ENCODE measurements around the gene PRKN.

Gene PRKN

DNA sequence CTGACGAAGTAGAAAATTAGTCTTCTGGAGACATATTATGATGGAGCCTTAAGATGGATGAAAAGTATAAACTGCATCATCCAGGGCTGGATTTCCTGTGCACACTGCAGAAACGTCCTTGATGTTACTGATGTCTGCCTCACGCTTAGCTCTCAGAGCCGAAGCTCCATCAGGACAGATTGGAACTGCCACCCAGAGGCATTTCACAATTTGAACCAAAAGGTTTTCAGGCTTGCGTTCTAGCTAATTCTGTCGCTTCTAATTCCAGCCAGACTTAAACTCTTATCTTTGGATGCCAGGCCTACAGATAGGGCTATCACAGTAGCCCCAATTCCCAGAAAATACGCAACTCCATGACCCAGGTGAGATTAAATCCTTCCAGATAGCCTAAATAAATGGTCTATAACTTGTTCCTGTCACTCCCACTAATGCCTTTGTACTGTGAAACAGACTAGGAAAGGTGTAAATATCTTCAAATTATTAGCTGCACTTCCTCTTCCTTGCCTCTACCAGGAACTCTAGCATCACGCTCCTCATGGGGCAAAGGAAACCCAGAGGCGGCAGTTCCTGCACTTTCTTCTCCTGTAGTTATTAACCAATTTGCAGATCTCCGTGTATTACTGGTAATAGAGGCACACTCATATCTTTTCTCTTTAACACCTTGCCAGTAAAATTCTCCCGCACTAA, 634.6 kb downstream of the PRKN start:
- no peak for DNase-seq

- DNase-seq = no peak
Measured at GRCh38 chr6:162090734-162091133, 636.8 kb downstream of the PRKN start.

- DNase-seq = no peak
Measured at GRCh38 chr6:162088091-162088490, 639.5 kb downstream of the PRKN start.

DNA sequence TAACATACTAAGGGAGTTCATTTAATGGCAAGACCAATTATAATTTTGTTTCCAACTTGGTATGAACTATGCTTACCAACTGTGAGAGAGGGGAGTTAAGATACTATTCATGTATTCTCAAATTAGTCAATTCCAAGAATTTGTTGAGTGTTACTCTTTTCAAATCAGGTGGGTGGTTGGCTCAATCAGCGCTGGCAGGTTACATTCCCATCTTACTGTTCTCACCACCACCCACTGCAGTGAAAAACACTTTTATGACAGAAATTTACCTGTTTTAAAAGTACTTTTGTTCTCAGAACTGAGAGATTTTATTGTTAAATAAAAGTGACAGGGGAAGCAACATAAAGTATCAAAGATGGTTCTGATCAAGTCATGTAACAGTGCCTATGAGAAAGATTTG, 642.0 kb downstream of the PRKN start:
- no peak for DNase-seq

DNA sequence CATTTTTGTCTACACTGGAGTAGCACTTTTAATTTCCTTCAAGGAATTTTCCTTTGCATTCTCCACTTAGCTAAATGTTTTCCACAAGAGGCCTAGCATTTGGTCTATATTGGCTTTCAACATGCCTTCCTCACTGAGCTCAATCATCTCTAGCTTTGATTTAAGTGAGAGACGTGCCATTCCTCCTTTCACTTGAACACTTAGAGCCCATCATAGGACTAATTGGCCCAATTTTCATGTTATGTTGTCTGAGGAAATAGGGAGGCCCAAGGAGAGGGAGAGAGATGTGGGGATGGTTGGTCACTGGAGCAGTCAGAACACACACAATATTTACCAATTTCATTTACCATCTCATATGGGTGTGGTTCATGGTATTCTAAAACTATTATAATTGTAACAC, 645.0 kb downstream of the PRKN start:
- no peak for DNase-seq

GRCh38 chr6:162078667-162079066, 648.9 kb downstream of the PRKN start:
- no peak for DNase-seq

DNA sequence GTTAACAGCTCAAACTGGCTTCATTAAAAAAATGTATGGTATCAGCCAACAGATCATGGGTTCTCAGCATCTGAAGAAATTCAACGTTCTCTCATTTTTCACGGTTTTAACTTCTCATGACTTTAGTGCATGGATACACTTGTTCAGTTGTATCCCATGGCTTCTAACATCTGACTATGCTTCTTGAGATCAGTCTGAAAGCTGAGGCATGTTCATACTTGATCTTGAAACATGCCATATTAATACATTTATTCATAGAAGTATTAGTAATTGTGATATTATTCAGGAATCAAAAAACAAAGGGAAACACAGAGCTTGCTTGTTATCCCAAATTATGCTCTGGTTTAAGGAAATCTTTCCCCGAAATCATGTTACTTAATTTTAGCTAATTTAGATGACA, 649.4 kb downstream of the PRKN start:
- DNase-seq = no peak

DNA sequence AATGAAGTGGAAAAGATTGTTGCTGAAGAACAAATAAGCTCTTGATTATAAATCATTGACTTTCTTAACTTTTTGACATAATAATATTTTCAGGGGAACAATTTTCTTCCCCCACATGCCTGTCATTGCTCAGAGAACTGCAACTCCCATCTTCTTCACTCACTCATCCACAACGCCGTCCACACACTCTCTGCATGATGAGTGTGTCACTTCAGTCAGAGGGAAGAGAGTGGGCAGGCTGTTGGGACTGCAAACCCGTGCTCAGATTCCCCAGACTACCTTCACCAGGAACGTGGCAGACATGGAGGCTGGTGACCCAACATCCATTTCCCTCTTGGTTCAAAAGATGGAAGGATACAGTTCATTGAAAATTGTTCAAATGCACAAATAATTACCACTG, 650.8 kb downstream of the PRKN start:
- DNase-seq = no peak

DNA sequence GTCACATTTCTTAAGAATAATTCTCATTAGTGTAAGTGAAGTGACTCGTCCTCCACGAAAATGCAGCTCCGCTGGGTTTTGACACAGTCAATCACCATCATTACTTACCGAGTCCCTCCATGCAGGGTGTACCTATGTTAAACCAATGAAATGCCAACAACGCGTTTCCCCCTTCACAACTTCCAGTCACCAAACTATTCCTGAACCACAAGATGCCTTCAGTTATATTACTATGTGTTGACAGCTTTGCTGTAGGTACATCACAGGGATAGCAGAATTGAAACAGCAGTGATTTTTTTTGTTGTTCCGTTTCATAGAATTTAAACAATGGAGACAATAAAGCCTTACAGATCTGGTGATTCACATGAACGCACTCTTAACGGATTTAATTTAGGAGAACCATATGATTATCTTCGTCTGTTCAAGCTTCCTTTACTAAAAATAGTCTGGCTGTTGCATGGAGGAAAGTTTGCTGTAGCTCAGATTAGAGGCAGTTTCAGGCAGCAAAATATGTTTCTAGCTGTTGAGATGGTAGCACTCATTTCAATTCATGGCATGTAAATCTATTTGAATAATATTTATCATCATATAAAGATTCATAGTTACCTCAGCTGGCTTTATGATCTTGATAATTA, 652.8 kb downstream of the PRKN start:
- DNase-seq = no peak

GRCh38 chr6:162070639-162071038, 656.9 kb downstream of the PRKN start:
- DNase-seq = no peak

DNA sequence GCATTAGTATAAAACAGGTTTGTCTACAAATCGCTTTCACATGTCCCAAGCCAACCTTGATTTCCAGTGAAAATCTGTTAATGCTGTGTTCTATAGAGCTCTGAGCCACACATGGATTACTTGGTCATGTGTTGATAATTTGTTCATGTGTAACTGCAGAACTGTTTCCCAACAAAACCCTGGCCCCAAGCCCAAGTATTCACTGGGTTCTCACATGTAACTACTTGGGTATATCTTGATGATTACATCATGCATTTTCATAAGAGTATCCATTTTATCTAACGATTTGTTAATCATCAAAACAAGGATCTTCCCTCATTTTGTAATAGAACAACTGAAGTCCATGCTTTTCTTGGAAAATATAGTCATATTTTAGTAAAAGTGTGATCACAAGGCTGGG, 657.6 kb downstream of the PRKN start:
- no peak for DNase-seq

DNA sequence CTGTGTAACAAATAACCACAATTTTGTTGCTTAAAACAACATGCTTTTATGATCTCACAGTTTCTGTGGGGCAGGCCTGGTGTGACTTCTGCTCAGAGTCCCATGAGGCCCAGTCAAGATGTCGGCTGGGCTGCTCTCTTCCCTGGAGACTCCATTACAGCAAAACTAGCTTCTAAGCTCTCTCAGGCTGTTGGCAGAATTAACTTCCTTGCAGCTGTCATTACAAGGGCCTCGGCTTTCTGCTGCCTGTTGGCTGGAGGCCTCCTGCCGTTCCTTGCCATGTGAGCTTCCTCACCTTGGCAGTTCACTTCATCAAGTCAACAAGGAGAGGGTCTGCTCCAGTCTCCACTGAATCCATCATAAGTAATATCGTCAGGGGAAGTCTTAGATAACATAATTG, 659.2 kb downstream of the PRKN start:
- no peak for DNase-seq

DNA sequence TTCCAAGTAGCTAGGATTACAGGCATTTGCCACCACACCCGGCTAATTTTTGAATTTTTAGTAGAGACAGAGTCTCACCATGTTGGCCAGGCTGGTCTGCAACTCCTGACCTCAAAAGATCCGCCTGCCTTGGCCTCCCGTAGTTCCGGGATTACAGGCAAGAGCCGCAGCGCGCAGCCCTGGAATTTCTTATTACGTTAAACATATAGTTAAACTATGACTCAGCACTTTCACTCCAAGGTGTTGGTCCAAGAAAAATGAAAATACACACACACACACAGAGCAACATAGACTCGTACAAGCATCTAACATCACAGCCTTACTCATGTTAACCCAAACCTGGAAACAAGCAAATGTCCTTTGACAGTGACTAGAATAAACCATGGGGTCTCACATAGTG, 663.9 kb downstream of the PRKN start:
- DNase-seq = no peak

- DNase-seq = no peak
Measured at GRCh38 chr6:162058281-162058875, 669.2 kb downstream of the PRKN start.

DNA sequence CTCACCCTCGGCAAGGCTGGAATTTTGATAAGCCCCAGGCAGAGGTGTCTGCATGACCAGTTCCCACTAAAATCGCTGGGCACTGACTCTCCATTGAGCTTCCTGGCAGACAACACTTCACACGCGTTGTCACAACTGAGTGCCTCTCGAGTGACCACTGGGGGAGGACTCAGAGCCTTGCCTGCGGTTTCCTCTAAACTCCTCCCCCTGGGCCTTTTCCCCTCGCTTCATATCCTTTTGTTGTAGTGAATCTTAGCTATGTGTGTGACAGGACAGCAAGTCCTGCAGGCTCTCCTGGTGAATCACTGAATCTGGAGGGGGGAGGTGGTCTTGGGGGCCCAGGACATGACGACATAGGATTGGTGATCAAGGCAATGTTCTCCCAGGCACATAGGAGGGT, 670.8 kb downstream of the PRKN start:
- no peak for DNase-seq

DNA sequence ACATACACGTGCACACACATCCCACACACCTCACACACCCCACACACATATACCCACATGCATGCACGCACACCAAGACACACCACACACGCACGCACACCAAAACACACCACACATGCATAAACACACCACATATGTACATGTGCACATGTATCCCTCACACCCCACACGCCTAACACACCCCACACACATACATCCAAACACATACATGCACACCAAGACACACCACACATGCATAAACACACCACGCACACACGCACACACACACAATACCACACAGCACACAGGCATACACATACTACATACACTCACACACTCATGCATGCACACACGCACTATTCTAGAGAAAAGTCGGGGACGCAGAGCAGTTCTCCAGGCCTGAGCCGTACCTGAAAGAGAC, 671.5 kb downstream of the PRKN start:
- no peak for DNase-seq

- no peak for DNase-seq
Measured at GRCh38 chr6:162055365-162055764, 672.2 kb downstream of the PRKN start.

GRCh38 chr6:162053084-162053483, 674.5 kb downstream of the PRKN start:
- no peak for DNase-seq

DNA sequence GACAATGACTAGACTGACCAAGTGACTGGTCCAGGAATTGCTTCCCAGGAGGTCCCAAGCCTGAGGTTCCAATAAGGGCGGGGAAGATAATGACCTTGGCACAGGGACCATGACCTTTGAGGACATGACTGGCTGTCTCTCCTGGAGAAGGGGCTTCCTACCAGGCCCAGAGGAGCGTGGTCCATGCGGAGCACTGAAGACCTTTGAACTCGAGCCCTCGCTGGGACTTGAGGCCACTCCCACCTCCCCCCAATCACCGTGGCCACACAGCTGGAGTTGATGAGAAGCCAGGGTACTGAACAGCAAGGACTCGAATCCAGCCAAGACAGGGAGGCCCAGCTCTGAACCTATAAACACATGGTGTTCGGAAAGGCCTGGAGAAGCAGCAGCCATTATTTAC, 677.0 kb downstream of the PRKN start:
- DNase-seq = no peak

DNA sequence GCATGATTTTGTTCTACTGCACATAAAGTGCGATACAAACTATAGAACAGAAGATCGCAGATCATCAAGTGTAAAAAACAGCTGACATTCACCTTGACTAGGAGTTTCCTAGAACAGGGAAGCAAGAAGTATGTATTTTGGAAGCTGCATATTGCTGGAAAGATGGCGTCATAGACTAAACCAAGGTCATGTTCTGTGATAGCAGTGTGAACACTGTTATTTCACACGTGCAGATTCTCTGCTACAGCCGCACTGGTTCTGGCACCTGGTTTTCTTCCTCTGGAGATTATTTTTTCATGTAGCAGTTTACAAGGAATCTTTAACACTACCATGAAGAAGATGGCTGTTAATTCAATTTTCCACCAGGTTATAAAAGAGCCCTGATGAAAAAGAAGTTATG, 681.2 kb downstream of the PRKN start:
- DNase-seq = no peak

DNA sequence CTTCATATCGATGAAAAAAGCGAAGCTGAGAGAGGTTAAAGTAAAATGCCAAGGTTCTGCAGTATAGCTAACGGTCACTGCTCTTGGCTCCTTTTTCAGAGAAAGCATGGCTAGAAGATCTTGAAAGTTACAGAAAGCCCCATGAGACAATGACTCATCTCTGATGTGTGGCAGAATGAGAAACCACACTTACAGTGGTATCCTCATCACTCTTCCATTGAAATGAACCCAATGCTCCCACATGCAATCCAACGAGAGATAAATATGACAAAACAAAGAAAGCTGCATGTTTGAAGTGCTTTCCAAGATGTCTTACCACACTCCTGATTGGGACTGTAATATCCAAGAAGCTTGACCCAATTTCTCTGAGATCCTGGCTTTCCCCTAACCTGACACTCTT, 694.9 kb downstream of the PRKN start:
- DNase-seq = no peak

- no peak for DNase-seq
Measured at GRCh38 chr6:162029873-162030576, 697.5 kb downstream of the PRKN start.

DNA sequence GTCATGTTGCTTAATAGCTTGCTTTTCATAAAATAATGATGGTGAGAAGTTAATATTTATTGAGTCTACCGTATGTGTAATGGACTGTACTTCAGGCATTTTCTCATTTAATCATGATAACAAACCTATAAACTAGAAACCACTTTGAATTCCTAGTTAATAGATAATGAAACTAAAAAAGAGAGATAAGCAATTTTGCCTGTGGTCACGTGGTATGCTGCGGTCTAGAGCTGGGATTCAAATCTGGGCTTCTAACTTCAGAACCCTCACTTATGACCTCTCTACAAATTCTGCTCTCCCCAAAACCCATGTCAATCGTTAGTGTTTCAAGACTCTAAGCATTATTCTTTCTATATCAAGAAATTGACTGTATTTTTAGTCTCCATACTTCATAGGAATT, 700.7 kb downstream of the PRKN start:
- DNase-seq = no peak

GRCh38 chr6:162026031-162026430, 701.5 kb downstream of the PRKN start:
- no peak for DNase-seq
